ENCODE measurements around the gene REX1BD.
"Not testable (repeated sequence)": the region's sequence is repeated elsewhere in the genome, so short reads cannot be mapped to it uniquely, and the experiment has no call there.

Gene REX1BD

GRCh38 chr19:18577365-18577914 lies 11.2 kb upstream of the REX1BD start:
- no peak for DNase-seq (ENCODE audit: low spot score)

- DNase-seq (ENCODE audit: low spot score) = no peak
Measured at GRCh38 chr19:18580311-18580710, 8.3 kb upstream of the REX1BD start.

GRCh38 chr19:18586306-18586705 lies 2.3 kb upstream of the REX1BD start:
- no peak for DNase-seq (ENCODE audit: low spot score)

- no peak for DNase-seq (ENCODE audit: low spot score)
Measured at GRCh38 chr19:18587561-18587960, 1.0 kb upstream of the REX1BD start.

GRCh38 chr19:18587962-18588610 lies 512 bp upstream of the REX1BD start:
- DNase-seq (ENCODE audit: low spot score) = no peak

GRCh38 chr19:18589380-18590272 lies 1.0 kb downstream of the REX1BD start:
- peak; percentile 61 for DNase-seq (ENCODE audit: low spot score)

- DNase-seq (ENCODE audit: low spot score) = no peak
Measured at GRCh38 chr19:18590273-18591272, 2.0 kb downstream of the REX1BD start.

- DNase-seq (ENCODE audit: low spot score) = no peak
Measured at GRCh38 chr19:18591735-18592385, 3.3 kb downstream of the REX1BD start.

- DNase-seq (ENCODE audit: low spot score) = not testable (repeated sequence)
Measured at GRCh38 chr19:18592732-18593131, 4.1 kb downstream of the REX1BD start.

GRCh38 chr19:18593367-18594095 lies 4.9 kb downstream of the REX1BD start:
- no peak for DNase-seq (ENCODE audit: low spot score)

- peak; percentile 68 for DNase-seq (ENCODE audit: low spot score)
Measured at GRCh38 chr19:18594096-18594823, 5.7 kb downstream of the REX1BD start.

- DNase-seq (ENCODE audit: low spot score) = no peak
Measured at GRCh38 chr19:18594824-18595373, 6.3 kb downstream of the REX1BD start.

- no peak for DNase-seq (ENCODE audit: low spot score)
Measured at GRCh38 chr19:18595475-18595874, 6.9 kb downstream of the REX1BD start.

- no peak for DNase-seq (ENCODE audit: low spot score)
Measured at GRCh38 chr19:18596752-18597157, 8.2 kb downstream of the REX1BD start.

GRCh38 chr19:18597809-18598660 lies 9.4 kb downstream of the REX1BD start:
- DNase-seq (ENCODE audit: low spot score) = no peak

GRCh38 chr19:18599485-18599884 lies 10.9 kb downstream of the REX1BD start:
- no peak for DNase-seq (ENCODE audit: low spot score)

GRCh38 chr19:18600692-18601397 lies 12.2 kb downstream of the REX1BD start:
- DNase-seq (ENCODE audit: low spot score) = not testable (repeated sequence)

- no peak for DNase-seq (ENCODE audit: low spot score)
Measured at GRCh38 chr19:18601875-18602274, 13.3 kb downstream of the REX1BD start.
